Measurements from ENCODE around the gene COQ8A.
A peak's percentile ranks its signal among the peaks of the same experiment; 100 is the strongest.

COQ8A gene

GRCh38 chr1:226943927-226944326 lies 3.8 kb downstream of the COQ8A start:
- no peaks in the 10 kb centered on the region for H4K20me1 ChIP-seq (ENCODE audit: insufficient read depth, low read length)
- no peak for TF ChIP-seq EZH2 (IDR thresholded peaks at IDR 0.05; ENCODE audit: borderline replicate concordance, low read length)
- TF ChIP-seq CTCF (IDR thresholded peaks at IDR 0.05; ENCODE audit: low read length), result no peak
- H3F3A ChIP-seq (ENCODE audit: insufficient read depth, low read length), result no peaks in the 10 kb centered on the region
- H3K9me3 ChIP-seq (ENCODE audit: low read length), result no peaks in the 10 kb centered on the region
- H3K27ac ChIP-seq (ENCODE audit: low read depth, low read length, poor library complexity, severe bottlenecking), result no peak overlapping the region
- H3K79me2 ChIP-seq (ENCODE audit: insufficient read depth, low read length), result no peaks in the 10 kb centered on the region
- H3K4me3 ChIP-seq (ENCODE audit: low read depth, low read length, poor library complexity, severe bottlenecking), result no peak overlapping the region
- H3K9ac ChIP-seq (ENCODE audit: low read length), result no peak overlapping the region
- peaks cover 41% of the 10 kb centered on the region for H3K4me1 ChIP-seq (ENCODE audit: insufficient read depth, low read length, severe bottlenecking)
- no peaks in the 10 kb centered on the region for H3K36me3 ChIP-seq (ENCODE audit: insufficient read depth, low read length)
- H3K4me2 ChIP-seq (ENCODE audit: low read length), result no peak overlapping the region
- no peaks in the 10 kb centered on the region for H3K9me2 ChIP-seq (ENCODE audit: low read depth, low read length)
- H3K27me3 ChIP-seq (ENCODE audit: insufficient read depth, low read length), result no peaks in the 10 kb centered on the region
- no peak overlapping the region for H2AFZ ChIP-seq (ENCODE audit: low read length)

GRCh38 chr1:226945106-226945857 lies 5.2 kb downstream of the COQ8A start:
- TF ChIP-seq EZH2 (IDR thresholded peaks at IDR 0.05; ENCODE audit: borderline replicate concordance, low read length) (no peak), CTCF (IDR thresholded peaks at IDR 0.05; ENCODE audit: low read length) (no peak)
- Histone ChIP-seq H3K4me1 (ENCODE audit: insufficient read depth, low read length, severe bottlenecking) (peaks cover 36% of the 10 kb centered on the region), H3F3A (ENCODE audit: insufficient read depth, low read length) (no peaks in the 10 kb centered on the region), H3K9me3 (ENCODE audit: low read length) (no peaks in the 10 kb centered on the region), H3K4me3 (ENCODE audit: low read depth, low read length, poor library complexity, severe bottlenecking) (no peak overlapping the region), H4K20me1 (ENCODE audit: insufficient read depth, low read length) (no peaks in the 10 kb centered on the region), H3K79me2 (ENCODE audit: insufficient read depth, low read length) (no peaks in the 10 kb centered on the region), H3K36me3 (ENCODE audit: insufficient read depth, low read length) (no peaks in the 10 kb centered on the region), H3K9ac (ENCODE audit: low read length) (no peak overlapping the region; the same call in 1 of the 2 replicates), H3K27ac (ENCODE audit: low read depth, low read length, poor library complexity, severe bottlenecking) (no peak overlapping the region), H3K27me3 (ENCODE audit: insufficient read depth, low read length) (no peaks in the 10 kb centered on the region), H3K4me2 (ENCODE audit: low read length) (peak overlapping the region; percentile 44; the same call in 1 of the 2 replicates), H2AFZ (ENCODE audit: low read length) (no peak overlapping the region), H3K9me2 (ENCODE audit: low read depth, low read length) (no peaks in the 10 kb centered on the region)

- Histone ChIP-seq H3K27ac (ENCODE audit: low read depth, low read length, poor library complexity, severe bottlenecking) (no peak overlapping the region), H3K36me3 (ENCODE audit: insufficient read depth, low read length) (no peaks in the 10 kb centered on the region), H3K9me2 (ENCODE audit: low read depth, low read length) (no peaks in the 10 kb centered on the region), H4K20me1 (ENCODE audit: insufficient read depth, low read length) (no peaks in the 10 kb centered on the region), H3K79me2 (ENCODE audit: insufficient read depth, low read length) (no peaks in the 10 kb centered on the region), H3F3A (ENCODE audit: insufficient read depth, low read length) (no peaks in the 10 kb centered on the region), H3K9me3 (ENCODE audit: low read length) (no peaks in the 10 kb centered on the region), H2AFZ (ENCODE audit: low read length) (no peak overlapping the region), H3K27me3 (ENCODE audit: insufficient read depth, low read length) (no peaks in the 10 kb centered on the region), H3K4me2 (ENCODE audit: low read length) (peak overlapping the region; percentile 44; the same call in 1 of the 2 replicates), H3K4me1 (ENCODE audit: insufficient read depth, low read length, severe bottlenecking) (peaks cover 31% of the 10 kb centered on the region), H3K9ac (ENCODE audit: low read length) (no peak overlapping the region), H3K4me3 (ENCODE audit: low read depth, low read length, poor library complexity, severe bottlenecking) (no peak overlapping the region)
- no peak for TF ChIP-seq CTCF (IDR thresholded peaks at IDR 0.05; ENCODE audit: low read length)
- no peak for TF ChIP-seq EZH2 (IDR thresholded peaks at IDR 0.05; ENCODE audit: borderline replicate concordance, low read length)
These were observed 5.8 kb downstream of the COQ8A start for GRCh38 chr1:226945858-226946245.

Data from OCI-LY1 (cell line).